Gastroesophageal sphincter (tissue), 4 donors: ENCODE results near the gene PLEKHA7. TPM values are rescaled to one million over a fixed set of nuclear protein-coding genes. Genes with fewer than 3 reads are reported as not detected.
"Not testable (repeated sequence)": the region's sequence is repeated elsewhere in the genome, so short reads cannot be mapped to it uniquely, and the experiment has no call there.

Experiments used
- ATAC-seq: fragments of 150-250 bp; one replicate; pipeline ENCODE4 v1.9.1; 2016; ENCODE audit warnings: mild to moderate bottlenecking, moderate library complexity
- H3K27ac ChIP-seq, 4 donors: fragments of 200-600 bp; sonication (generic) in 3 of 4; 1 replicate in 3 of 4; 2 replicates in 1 of 4; pipeline ENCODE4 v1.5.1; 2016 to 2019
- H3K27me3 ChIP-seq: fragments of 200-600 bp; sonication (generic); one replicate; pipeline ENCODE4 v1.5.1; 2019
- H3K36me3 ChIP-seq, 2 donors: fragments of 200-600 bp; sonication (generic); one replicate each; pipeline ENCODE4 v1.5.1; 2019; ENCODE audit warnings: control low read depth in 1 of 2
- H3K4me1 ChIP-seq, 3 donors: fragments of 200-600 bp; sonication (generic); 1 replicate in 2 of 3; 2 replicates in 1 of 3; pipeline ENCODE4 v1.5.1; 2016 to 2019; ENCODE audit warnings: control low read depth in 2 of 3
- H3K4me3 ChIP-seq, 2 donors: fragments of 200-600 bp; sonication (generic); one replicate each; pipeline ENCODE4 v1.5.1; 2019; ENCODE audit warnings: mild to moderate bottlenecking in 1 of 2, moderate library complexity in 1 of 2
- H3K9me3 ChIP-seq, 3 donors: fragments of 200-600 bp; sonication (generic); one replicate each; pipeline ENCODE4 v1.5.1; 2017 to 2019; ENCODE audit warnings: control low read depth in 2 of 3
- EP300 ChIP-seq: sonication (generic); formaldehyde crosslinking; IDR thresholded peaks from one replicate; pipeline ENCODE4 v1.6.1; 2017; ENCODE audit warnings: antibody characterized with exemption, mild to moderate bottlenecking
- POLR2A ChIP-seq, 2 donors: fragments of 450-650 bp; IDR thresholded peaks; one replicate each; pipeline ENCODE4 v1.6.1; 2017; ENCODE audit warnings: antibody characterized with exemption in 2 of 2, mild to moderate bottlenecking in 2 of 2, moderate library complexity in 1 of 2
- POLR2AphosphoS5 ChIP-seq: sonication (generic); formaldehyde crosslinking; IDR thresholded peaks from one replicate; pipeline ENCODE4 v1.6.1; 2017; ENCODE audit warnings: antibody characterized with exemption
- WGBS, 2 donors: methylation state at CpG; one replicate each; pipeline ENCODE4 v1.1.5; 2018; ENCODE audit warnings: low coverage in 1 of 2; 5-methylcytosine and 5-hydroxymethylcytosine counted together
- total RNA-seq, 4 donors: library from RNA; depleted of rRNA; stranded (reverse); fragments of >200 nt; gene quantifications; one replicate each; pipeline ENCODE4 v1.1.0, GENCODE V29; 2016
- TF ChIP-seq, protein P1 (sequence below), 4 experiments: fragments of 200-600 bp in 2 of 4; fragments of 450-650 bp in 2 of 4; sonication (generic) in 1 of 4; IDR thresholded peaks; one replicate each; pipeline ENCODE4 v1.5.1; 2017 to 2019; ENCODE audit warnings: antibody characterized with exemption in 4 of 4, mild to moderate bottlenecking in 2 of 4, moderate library complexity in 2 of 4

PLEKHA7 gene
- total RNA-seq, 4 donors from 2014 or later: 8.6 to 13.2 (median 12.2) TPM

DNA sequence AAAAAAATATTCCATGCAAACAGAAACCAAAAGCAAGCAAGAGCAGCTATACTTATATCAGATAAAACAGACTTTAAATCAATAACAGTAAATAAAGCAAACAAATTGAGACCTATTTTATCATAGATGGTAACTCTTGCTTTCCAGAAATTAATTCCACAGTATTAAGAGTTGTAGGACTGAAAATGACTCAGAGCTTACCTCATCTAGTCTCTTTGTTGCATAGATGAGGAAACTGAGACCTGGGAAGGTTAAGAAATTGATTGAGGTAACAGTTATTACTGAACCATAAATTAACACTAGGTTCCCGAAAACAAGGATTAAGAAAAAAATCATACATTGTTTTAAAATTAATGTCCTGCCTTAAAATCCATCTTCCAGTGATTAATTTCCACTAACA lies 123.8 kb downstream of the PLEKHA7 start:
- WGBS, 2 donors: 95% methylated on average over 1 of the region's 1 CpG

DNA sequence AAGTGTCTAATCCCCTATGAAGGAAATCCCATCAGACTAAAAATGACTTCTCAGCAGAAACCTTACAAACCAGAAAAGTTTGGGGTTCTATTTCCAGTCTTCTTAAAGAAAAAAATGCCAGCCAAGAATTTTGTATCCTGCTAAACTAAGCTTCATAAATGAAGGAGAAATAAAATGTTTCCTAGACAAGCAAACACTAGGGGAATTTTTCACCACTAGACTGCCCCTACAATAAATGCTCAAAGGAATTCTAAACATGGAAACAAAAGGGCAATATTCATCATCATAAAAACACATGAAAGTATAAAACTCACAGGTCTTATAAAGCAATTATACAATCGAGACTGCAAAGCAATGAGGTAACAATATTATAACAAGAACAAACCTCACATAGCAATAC lies 124.3 kb downstream of the PLEKHA7 start:
- Histone ChIP-seq H3K4me1 (no peaks in the 10 kb centered on the region), H3K9me3 (peaks cover 0 to 18% (median 2%) of the 10 kb centered on the region in 3 donors), H3K4me3 (no peak overlapping the region), H3K27me3 (no peaks in the 10 kb centered on the region), H3K36me3 (no peaks in the 10 kb centered on the region), H3K27ac (no peak overlapping the region)
- no peak for TF ChIP-seq POLR2A (IDR thresholded peaks at IDR 0.05)
- TF ChIP-seq, protein P1, sequence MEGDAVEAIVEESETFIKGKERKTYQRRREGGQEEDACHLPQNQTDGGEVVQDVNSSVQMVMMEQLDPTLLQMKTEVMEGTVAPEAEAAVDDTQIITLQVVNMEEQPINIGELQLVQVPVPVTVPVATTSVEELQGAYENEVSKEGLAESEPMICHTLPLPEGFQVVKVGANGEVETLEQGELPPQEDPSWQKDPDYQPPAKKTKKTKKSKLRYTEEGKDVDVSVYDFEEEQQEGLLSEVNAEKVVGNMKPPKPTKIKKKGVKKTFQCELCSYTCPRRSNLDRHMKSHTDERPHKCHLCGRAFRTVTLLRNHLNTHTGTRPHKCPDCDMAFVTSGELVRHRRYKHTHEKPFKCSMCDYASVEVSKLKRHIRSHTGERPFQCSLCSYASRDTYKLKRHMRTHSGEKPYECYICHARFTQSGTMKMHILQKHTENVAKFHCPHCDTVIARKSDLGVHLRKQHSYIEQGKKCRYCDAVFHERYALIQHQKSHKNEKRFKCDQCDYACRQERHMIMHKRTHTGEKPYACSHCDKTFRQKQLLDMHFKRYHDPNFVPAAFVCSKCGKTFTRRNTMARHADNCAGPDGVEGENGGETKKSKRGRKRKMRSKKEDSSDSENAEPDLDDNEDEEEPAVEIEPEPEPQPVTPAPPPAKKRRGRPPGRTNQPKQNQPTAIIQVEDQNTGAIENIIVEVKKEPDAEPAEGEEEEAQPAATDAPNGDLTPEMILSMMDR (IDR thresholded peaks at IDR 0.05): no peak
- TF ChIP-seq EP300: no peak
- no peak for TF ChIP-seq POLR2AphosphoS5
- 60 to 92% methylated on average over 1 of the region's 1 CpG for WGBS, 2 donors
- ATAC-seq: no peak

More for the DNA sequence above, 123.8 kb downstream of the PLEKHA7 start:
- H3K9me3 ChIP-seq: peaks cover 0 to 18% (median 2%) of the 10 kb centered on the region in 3 donors
- no peaks in the 10 kb centered on the region for H3K27me3 ChIP-seq
- no peaks in the 10 kb centered on the region for H3K4me1 ChIP-seq
- no peak overlapping the region for H3K27ac ChIP-seq
- no peak for ATAC-seq
- H3K36me3 ChIP-seq: no peaks in the 10 kb centered on the region
- TF ChIP-seq EP300 (no peak), POLR2AphosphoS5 (no peak), POLR2A (IDR thresholded peaks at IDR 0.05) (no peak)
- TF ChIP-seq, protein P1 (IDR thresholded peaks at IDR 0.05): no peak
- no peak overlapping the region for H3K4me3 ChIP-seq

DNA sequence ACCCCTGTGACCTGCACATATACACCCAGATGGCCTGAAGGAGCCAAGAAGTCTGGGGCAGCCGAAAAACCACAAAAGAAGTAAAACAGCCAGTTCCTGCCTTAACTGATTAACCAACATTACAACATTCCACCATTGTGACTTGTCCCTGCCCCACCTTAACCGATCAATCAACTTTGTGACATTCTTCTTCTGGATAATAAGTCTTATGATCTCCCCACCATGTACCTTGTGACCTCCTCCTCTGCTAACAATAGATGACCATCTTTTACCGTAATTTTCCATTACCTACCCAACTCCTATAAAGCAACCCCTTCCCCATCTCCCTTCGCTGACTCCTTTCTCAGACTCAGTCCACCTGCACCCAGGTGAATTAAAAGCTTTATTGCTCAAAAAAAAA lies 125.2 kb downstream of the PLEKHA7 start:
- H3K4me1 ChIP-seq, ATAC-seq, H3K36me3 ChIP-seq, H3K4me3 ChIP-seq, H3K27me3 ChIP-seq, H3K27ac ChIP-seq: not testable (repeated sequence)
- H3K9me3 ChIP-seq: peaks cover 0 to 18% (median 2%) of the 10 kb centered on the region in 3 donors
- 84 to 100% methylated on average over 1 to 4 of the region's 4 CpGs for WGBS, 2 donors

DNA sequence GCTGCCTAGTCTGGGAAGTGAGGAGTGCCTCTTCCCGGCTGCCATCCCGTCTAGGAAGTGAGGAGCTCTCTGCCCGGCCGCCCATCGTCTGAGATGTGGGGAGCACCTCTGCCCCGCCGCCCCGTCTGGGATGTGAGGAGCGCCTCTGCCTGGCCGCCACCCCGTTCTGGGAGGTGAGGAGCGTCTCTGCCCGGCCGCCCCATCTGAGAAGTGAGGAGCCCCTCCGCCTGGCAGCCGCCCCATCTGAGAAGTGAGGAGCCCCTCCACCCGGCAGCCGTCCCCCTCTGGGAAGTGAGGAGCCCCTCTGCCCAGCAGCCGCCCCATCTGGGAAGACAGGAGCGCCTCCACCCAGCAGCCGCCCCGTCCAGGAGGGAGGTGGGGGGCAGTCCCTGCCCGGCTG lies 126.3 kb downstream of the PLEKHA7 start:
- WGBS, 2 donors: no CpG with 5 or more reads among the region's 23 CpGs
- not testable (repeated sequence) for ATAC-seq, H3K36me3 ChIP-seq, H3K27ac ChIP-seq, H3K4me1 ChIP-seq, H3K4me3 ChIP-seq, H3K27me3 ChIP-seq
- H3K9me3 ChIP-seq: peaks cover 0 to 18% (median 2%) of the 10 kb centered on the region in 3 donors

DNA sequence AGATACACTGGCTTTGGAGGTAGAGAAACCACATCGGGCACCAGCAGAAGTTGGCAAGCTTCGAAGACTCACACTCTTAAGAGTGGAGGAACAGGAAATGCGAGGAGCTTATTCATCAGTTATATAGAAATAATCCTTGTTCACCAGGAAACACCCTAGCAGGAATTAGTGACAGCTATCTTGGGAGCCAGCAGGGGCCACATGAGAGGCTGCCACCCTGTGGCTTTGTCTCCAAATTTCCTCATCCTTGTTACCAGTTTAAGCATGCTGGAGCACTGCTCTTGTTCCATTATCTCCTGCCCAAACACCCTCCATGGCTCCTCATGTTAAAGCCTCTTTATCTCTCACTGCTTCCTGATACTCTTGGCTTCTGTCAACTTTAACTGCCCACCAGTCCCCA lies 131.0 kb downstream of the PLEKHA7 start:
- Histone ChIP-seq H3K4me3 (no peak overlapping the region), H3K27ac (no peak overlapping the region), H3K27me3 (no peaks in the 10 kb centered on the region), H3K36me3 (no peaks in the 10 kb centered on the region), H3K9me3 (no peaks in the 10 kb centered on the region), H3K4me1 (peaks cover 0 to 13% (median 0%) of the 10 kb centered on the region in 3 donors)
- TF ChIP-seq POLR2AphosphoS5: no peak
- TF ChIP-seq, protein P1 (IDR thresholded peaks at IDR 0.05): peak in 1 of 4 experiments; percentile 15
- 73 to 80% methylated on average over 2 to 3 of the region's 3 CpGs for whole genome bisulfite sequencing, 2 donors
- ATAC-seq: no peak

DNA sequence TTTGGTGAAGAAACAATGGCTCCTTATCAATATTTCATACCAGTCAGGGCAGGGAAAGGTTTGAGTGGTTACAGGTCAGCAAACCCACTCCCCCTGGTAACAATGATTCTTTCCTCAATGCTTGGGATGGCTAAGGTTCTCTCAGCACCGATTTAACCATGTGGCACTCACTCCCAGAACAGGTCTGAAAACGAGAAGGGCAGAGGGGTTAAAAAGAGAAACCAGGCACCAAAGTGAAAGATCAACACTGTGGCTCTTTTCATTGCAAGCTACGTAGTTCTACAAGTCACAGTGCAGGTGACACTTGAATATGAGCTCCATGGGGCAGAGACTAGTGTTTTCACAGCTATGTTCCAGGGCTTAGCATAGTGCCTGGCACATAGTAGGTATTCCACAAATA lies 132.4 kb downstream of the PLEKHA7 start:
- ATAC-seq: no peak
- peaks cover 0 to 13% (median 0%) of the 10 kb centered on the region in 3 donors for H3K4me1 ChIP-seq
- no peaks in the 10 kb centered on the region for H3K27me3 ChIP-seq
- no peak overlapping the region for H3K27ac ChIP-seq
- no peaks in the 10 kb centered on the region for H3K9me3 ChIP-seq
- WGBS, 2 donors: 90% methylated on average over 2 to 3 of the region's 3 CpGs
- TF ChIP-seq POLR2A (IDR thresholded peaks at IDR 0.05) (no peak), EP300 (no peak), POLR2AphosphoS5 (no peak)
- TF ChIP-seq, protein P1 (IDR thresholded peaks at IDR 0.05): no peak
- no peaks in the 10 kb centered on the region for H3K36me3 ChIP-seq
- no peak overlapping the region for H3K4me3 ChIP-seq
